NCI-H2196 (cell line): ENCODE measurements around the gene SP140L.
"Not testable (repeated sequence)": the region's sequence is repeated elsewhere in the genome, so short reads cannot be mapped to it uniquely, and the experiment has no call there.

Experiments used
- DNase-seq: peaks from one replicate; lab custom pipeline; 2025; ENCODE audit not compliant: unreplicated experiment; lab: John Stamatoyannopoulos, UW

The SP140L gene

GRCh38 chr2:230326453-230327417 lies at the start of gene SP140L:
SP140L (plus strand) TSS chr2:230327193; CDS start chr2:230327270, 77 bp downstream.
- peak; percentile 25 for DNase-seq

GRCh38 chr2:230282936-230283335 lies 44.1 kb upstream of the SP140L start:
- DNase-seq, result no peak

GRCh38 chr2:230286048-230286447 lies 40.9 kb upstream of the SP140L start:
- no peak for DNase-seq

GRCh38 chr2:230289311-230289710 lies 37.7 kb upstream of the SP140L start:
- DNase-seq, result not testable (repeated sequence)

- DNase-seq, result no peak
Measured at GRCh38 chr2:230295192-230295591, 31.8 kb upstream of the SP140L start.

GRCh38 chr2:230296917-230297316 lies 30.1 kb upstream of the SP140L start:
- DNase-seq, result no peak

GRCh38 chr2:230299618-230300017 lies 27.4 kb upstream of the SP140L start:
- DNase-seq, result no peak

GRCh38 chr2:230305416-230306275 lies 21.3 kb upstream of the SP140L start:
- no peak for DNase-seq

GRCh38 chr2:230306474-230306873 lies 20.5 kb upstream of the SP140L start:
- DNase-seq, result no peak

- no peak for DNase-seq
Measured at GRCh38 chr2:230307485-230307884, 19.5 kb upstream of the SP140L start.

- DNase-seq, result no peak
Measured at GRCh38 chr2:230308402-230309000, 18.5 kb upstream of the SP140L start.

GRCh38 chr2:230310792-230311191 lies 16.2 kb upstream of the SP140L start:
- not testable (repeated sequence) for DNase-seq

GRCh38 chr2:230311634-230312033 lies 15.4 kb upstream of the SP140L start:
- DNase-seq, result not testable (repeated sequence)

GRCh38 chr2:230312638-230313037 lies 14.4 kb upstream of the SP140L start:
- DNase-seq, result no peak

GRCh38 chr2:230317366-230317765 lies 9.6 kb upstream of the SP140L start:
- no peak for DNase-seq

GRCh38 chr2:230318190-230319121 lies 8.5 kb upstream of the SP140L start:
- no peak for DNase-seq

GRCh38 chr2:230319211-230319862 lies 7.7 kb upstream of the SP140L start:
- no peak for DNase-seq

GRCh38 chr2:230321031-230321430 lies 6.0 kb upstream of the SP140L start:
- DNase-seq, result no peak

GRCh38 chr2:230322561-230323384 lies 4.2 kb upstream of the SP140L start:
- no peak for DNase-seq
